GM12878 (cell line): ENCODE results near the gene GCK. TPM values are rescaled to one million over a fixed set of nuclear protein-coding genes. Genes with fewer than 3 reads are reported as not detected.
A peak's percentile ranks its signal among the peaks of the same experiment; 100 is the strongest.

Experiments
- ATAC-seq: fragments of 200-7000 bp; cut with Tn5 transposase; 3 replicates; pipeline ENCODE4 v1.9.1; 2020; ENCODE audit warnings: mild to moderate bottlenecking, moderate library complexity
- BruUV-seq: library from RNA; stranded (reverse); fragments of 400-500 nt; replicated peaks from 2 replicates; lab custom pipeline; 2021; lab: Mats Ljungman, UMichigan
- CTCF ChIA-PET: fragments of 300-600 bp; sonication (Branson Sonifier 250); formaldehyde crosslinking; extraction: SDS; loops from one replicate; lab custom pipeline; 2021; ENCODE audit warnings: inconsistent platforms; lab: Yijun Ruan, JAX
- POLR2A ChIA-PET: fragments of 350-600 bp; formaldehyde crosslinking; extraction: SDS; loops from one replicate; lab custom pipeline; 2021; ENCODE audit warnings: inconsistent platforms; lab: Charles Lee
- RAD21 ChIA-PET: fragments of 300-600 bp; sonication (Branson Sonifier 250); formaldehyde crosslinking; loops from one replicate; lab custom pipeline; 2023; ENCODE audit warnings: antibody characterized with exemption; ENCODE audit not compliant: unreplicated experiment; lab: Charles Lee
- SMC1A ChIA-PET: fragments of 300-600 bp; sonication (Branson Sonifier 250); formaldehyde crosslinking; loops from one replicate; lab custom pipeline; 2023; ENCODE audit not compliant: unreplicated experiment, uncharacterized antibody; lab: Charles Lee
- DNase-seq: peaks from one replicate; pipeline ENCODE4 v3.0.0-alpha.2; 2011; ENCODE audit warnings: low read depth, low spot score
- FAIRE-seq: peaks from 3 replicates; lab custom pipeline; 2011; peaks lifted over from hg19 to GRCh38; lab: Jason Lieb, UNC
- H2AFZ ChIP-seq: 2 replicates; pipeline ENCODE4 v1.6.0; 2011; ENCODE audit warnings: low read depth, low read length, control low read depth; ENCODE audit not compliant: control insufficient read depth
- H3K27ac ChIP-seq: 2 replicates; pipeline ENCODE4 v1.5.1; 2011; ENCODE audit warnings: control low read depth; ENCODE audit not compliant: control insufficient read depth, insufficient read depth
- H3K27me3 ChIP-seq, 2 experiments: replicated peaks in 1 of 2; 2 replicates each; pipeline versions ENCODE4 v1.6.0 to v1.6.1; 2011; ENCODE audit warnings: low read length in 1 of 2; ENCODE audit not compliant: control insufficient read depth in 2 of 2, insufficient read depth in 2 of 2
- H3K36me3 ChIP-seq, 2 experiments: 2 replicates each; pipeline ENCODE4 v1.5.1; 2011; ENCODE audit warnings: low read length in 1 of 2; ENCODE audit not compliant: control insufficient read depth in 2 of 2, insufficient read depth in 2 of 2
- H3K4me1 ChIP-seq: 2 replicates; pipeline ENCODE4 v1.6.1; 2011; ENCODE audit warnings: mild to moderate bottlenecking, low read length, moderate library complexity, mixed read lengths; ENCODE audit not compliant: control insufficient read depth, insufficient read depth
- H3K4me2 ChIP-seq: 2 replicates; pipeline ENCODE4 v1.6.0; 2011; ENCODE audit warnings: control low read depth; ENCODE audit not compliant: control insufficient read depth, insufficient read depth
- H3K4me3 ChIP-seq: fragments of 200-600 bp; sonication (generic); 2 replicates; pipeline ENCODE4 v1.5.1; 2016
- H3K79me2 ChIP-seq: 2 replicates; pipeline ENCODE4 v1.6.0; 2011; ENCODE audit warnings: low read length; ENCODE audit not compliant: control insufficient read depth, insufficient read depth
- H3K9ac ChIP-seq: 2 replicates; pipeline ENCODE4 v1.8.0; 2011; ENCODE audit warnings: low read length, control low read depth, mixed read lengths; ENCODE audit not compliant: control insufficient read depth, insufficient read depth
- H3K9me3 ChIP-seq: replicated peaks from 3 replicates; pipeline ENCODE4 v1.5.1; 2011; ENCODE audit warnings: mild to moderate bottlenecking, low read length; ENCODE audit not compliant: control insufficient read depth, insufficient read depth
- H4K20me1 ChIP-seq: 2 replicates; pipeline ENCODE4 v1.6.0; 2011; ENCODE audit not compliant: control insufficient read depth, insufficient read depth
- BCL11A ChIP-seq: IDR thresholded peaks from 2 replicates; pipeline ENCODE4 v1.6.1; 2011; ENCODE audit warnings: low read depth, low read length
- CTCF ChIP-seq, 3 experiments: IDR thresholded peaks in 2 of 3; conservative IDR thresholded peaks in 1 of 3; 2 replicates each; pipeline ENCODE4 v1.5.1; 2011; ENCODE audit warnings: low read depth in 3 of 3, low read length in 3 of 3, mild to moderate bottlenecking in 3 of 3, control low read depth in 2 of 3, moderate library complexity in 2 of 3, inconsistent platforms in 1 of 3, mixed read lengths in 1 of 3; ENCODE audit not compliant: control insufficient read depth in 2 of 3, insufficient read depth in 1 of 3; ENCODE audit errors: extremely low read depth in 1 of 3
- ESRRA ChIP-seq: IDR thresholded peaks from 2 replicates; pipeline ENCODE4 v1.6.1; 2012; ENCODE audit warnings: mild to moderate bottlenecking, low read length, improper control_type of control experiment
- MYB ChIP-seq: fragments of 150-350 bp; IDR thresholded peaks from 2 replicates; pipeline ENCODE4 v1.6.1; 2014; ENCODE audit warnings: mild to moderate bottlenecking, low read depth, low read length, borderline replicate concordance
- PBX3 ChIP-seq: IDR thresholded peaks from 2 replicates; pipeline ENCODE4 v1.6.1; 2011; ENCODE audit warnings: mild to moderate bottlenecking, low read depth, low read length, moderate library complexity; ENCODE audit not compliant: insufficient replicate concordance
- PRDM15 ChIP-seq: fragments of 450-650 bp; formaldehyde crosslinking; IDR thresholded peaks from 2 replicates; pipeline ENCODE4 v1.4.0; 2020; ENCODE audit warnings: mild to moderate bottlenecking, moderate library complexity
- RAD21 ChIP-seq: IDR thresholded peaks from 2 replicates; pipeline ENCODE4 v1.6.1; 2011; ENCODE audit warnings: mild to moderate bottlenecking, low read depth, low read length, moderate library complexity; ENCODE audit not compliant: insufficient read depth
- RBBP5 ChIP-seq: fragments of 200-600 bp; sonication (generic); conservative IDR thresholded peaks from 2 replicates; pipeline ENCODE4 v1.6.1; 2016
- SIX5 ChIP-seq: IDR thresholded peaks from 2 replicates; pipeline ENCODE4 v1.6.1; 2011; ENCODE audit warnings: mild to moderate bottlenecking, low read depth, low read length, moderate library complexity; ENCODE audit not compliant: severe bottlenecking
- TCF3 ChIP-seq: IDR thresholded peaks from 2 replicates; pipeline ENCODE4 v1.6.1; 2012; ENCODE audit warnings: low read depth, mild to moderate bottlenecking, low read length, borderline replicate concordance; ENCODE audit not compliant: insufficient read depth
- USF1 ChIP-seq: IDR thresholded peaks from 2 replicates; pipeline ENCODE4 v1.6.1; 2011; ENCODE audit warnings: borderline replicate concordance, low read depth, mild to moderate bottlenecking, moderate library complexity, mixed read lengths, low read length; ENCODE audit not compliant: insufficient read depth; ENCODE audit errors: extremely low read length
- WGBS: methylation state at CpG from one replicate; pipeline ENCODE4 v1.1.6; 2016; ENCODE audit warnings: low lambda C conversion rate; ENCODE audit not compliant: insufficient replicate concordance, insufficient coverage; ENCODE audit errors: missing lambda C conversion rate; 5-methylcytosine and 5-hydroxymethylcytosine counted together
- in situ Hi-C: fragments of 300-500 bp; cut with MboI; formaldehyde crosslinking; loops from 9 replicates; pipeline ENCODE4 v1.14.3; 2018; ENCODE audit warnings: mixed read lengths
- intact Hi-C: fragments of 100-400 bp; cut with micrococcal nuclease; formaldehyde crosslinking; loops from one replicate; pipeline ENCODE4 v1.14.2; 2022; ENCODE audit not compliant: unreplicated experiment
- polyA plus RNA-seq, 11 experiments: library from polyadenylated mRNA; depleted of rRNA in 4 of 11; unstranded in 6 of 11; stranded (reverse) in 5 of 11; fragments of >200 nt; fragmentation: Nextera tagmentation in 4 of 11; fragmentation: Illumina TruSeq in 1 of 11; extraction: Ambion mirVana in 4 of 11; extraction: Trizol in 1 of 11; gene quantifications; 1 replicate in 1 of 11; 2 replicates in 10 of 11; pipeline versions ENCODE4 v1.2.1 to v1.2.3, GENCODE V29; 2011 to 2016; ENCODE audit warnings: inconsistent platforms in 2 of 11, missing spikeins in 2 of 11, low read depth in 1 of 11
- total RNA-seq, 4 experiments: library from RNA; depleted of rRNA in 3 of 4; stranded (reverse); fragments of >200 nt in 3 of 4; fragmentation: Illumina TruSeq in 1 of 4; extraction: Trizol in 1 of 4; gene quantifications; 2 replicates each; pipeline versions ENCODE4 v1.2.1 to v1.2.3, GENCODE V29; 2013 to 2021

Gene GCK
- total and polyA plus RNA-seq, 10 of the 15 experiments (the other 5 are each of a cell fraction or from before 2014, with no cell fraction given) = 0.06 to 0.16 TPM; not detected in 8

GRCh38 chr7:44131173-44132029 lies 57.8 kb downstream of the GCK start:
- no peaks in the 10 kb centered on the region for H3K9me3 ChIP-seq
- no peak overlapping the region for H3K4me3 ChIP-seq
- SMC1A ChIA-PET = interaction anchor here (0.6 to 1.6 kb wide), 2 partner anchors 66 to 74 kb away, joined by 3 read pairs; no protein-coding TSS in a partner anchor
- CTCF ChIA-PET = interaction anchor here (0.7 to 0.9 kb wide), 2 partner anchors 41 to 434 kb away, joined by 3 read pairs; no protein-coding TSS in a partner anchor
- H3K9ac ChIP-seq = no peak overlapping the region
- H3K27me3 ChIP-seq = no peaks in the 10 kb centered on the region; a peak in 1 of 4 replicates
- 27% methylated on average over 12 of the region's 12 CpGs for WGBS
- in situ Hi-C loops = no loop called here
- FAIRE-seq (peak; percentile 31), ATAC-seq (peak; percentile 75), DNase-seq (no peak)
- no peak overlapping the region for H2AFZ ChIP-seq
- H3K79me2 ChIP-seq = no peaks in the 10 kb centered on the region
- no peak overlapping the region for H3K27ac ChIP-seq
- RAD21 ChIA-PET = interaction anchor here (1.8 kb wide), 1 partner anchor 11 kb away, joined by 4 read pairs; no protein-coding TSS in a partner anchor
- POLR2A ChIA-PET = interaction anchor here (1.7 kb wide), 1 partner anchor 9 kb away, joined by 5 read pairs; the partner anchor contains the start of gene POLD2
- H3K36me3 ChIP-seq = no peaks in the 10 kb centered on the region
- H3K4me1 ChIP-seq = no peaks in the 10 kb centered on the region
- BruUV-seq = no TSS peak
- no peak overlapping the region for H3K4me2 ChIP-seq
- H4K20me1 ChIP-seq = no peaks in the 10 kb centered on the region
- intact Hi-C loops = no loop called here
- TF ChIP-seq TCF3 (no peak), ESRRA (no peak), BCL11A (no peak), SIX5 (no peak), RBBP5 (no peak), PRDM15 (no peak), MYB (no peak), PBX3 (no peak), RAD21 (peak; percentile 39), USF1 (peak; percentile 17), CTCF (IDR thresholded peaks at IDR 0.05 in 2 of 3, conservative IDR thresholded peaks at IDR 0.05 in 1 of 3; ENCODE audit: control insufficient read depth in 2 of 3, extremely low read depth in 1 of 3, insufficient read depth in 1 of 3, low read depth in 3 of 3, low read length in 3 of 3) (peak in 2 of 3 experiments; percentile 16 to 24; a peak in 2 of 6 replicates)
